ENCODE results near the gene SYT13.

SYT13 gene

GRCh38 chr11:45245218-45246045, 40.7 kb downstream of the SYT13 start:
- DNase-seq, result no peak

- no peak for DNase-seq
Observed at GRCh38 chr11:45243967-45244366, 42.2 kb downstream of the SYT13 start.

DNA sequence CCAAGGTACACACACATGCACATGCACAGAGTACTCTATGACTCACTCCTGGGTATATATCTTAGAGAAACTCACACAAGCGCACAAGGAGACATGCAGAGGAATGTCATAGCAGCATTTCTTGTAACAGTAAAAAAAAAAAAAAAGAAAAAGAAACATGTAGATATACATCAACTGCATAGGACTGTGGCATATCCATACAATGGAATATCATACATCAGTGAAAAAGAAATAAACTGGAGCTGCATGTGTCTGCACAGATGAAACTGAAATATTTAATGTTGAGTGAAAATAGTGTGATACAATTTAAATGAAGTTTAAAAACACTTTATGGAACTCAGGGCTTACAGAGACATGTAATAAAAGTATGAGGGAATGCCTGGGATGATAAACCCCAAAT, 46.4 kb downstream of the SYT13 start:
- DNase-seq, result no peak

- no peak for DNase-seq
Observed at GRCh38 chr11:45238724-45239123, 47.4 kb downstream of the SYT13 start.

DNA sequence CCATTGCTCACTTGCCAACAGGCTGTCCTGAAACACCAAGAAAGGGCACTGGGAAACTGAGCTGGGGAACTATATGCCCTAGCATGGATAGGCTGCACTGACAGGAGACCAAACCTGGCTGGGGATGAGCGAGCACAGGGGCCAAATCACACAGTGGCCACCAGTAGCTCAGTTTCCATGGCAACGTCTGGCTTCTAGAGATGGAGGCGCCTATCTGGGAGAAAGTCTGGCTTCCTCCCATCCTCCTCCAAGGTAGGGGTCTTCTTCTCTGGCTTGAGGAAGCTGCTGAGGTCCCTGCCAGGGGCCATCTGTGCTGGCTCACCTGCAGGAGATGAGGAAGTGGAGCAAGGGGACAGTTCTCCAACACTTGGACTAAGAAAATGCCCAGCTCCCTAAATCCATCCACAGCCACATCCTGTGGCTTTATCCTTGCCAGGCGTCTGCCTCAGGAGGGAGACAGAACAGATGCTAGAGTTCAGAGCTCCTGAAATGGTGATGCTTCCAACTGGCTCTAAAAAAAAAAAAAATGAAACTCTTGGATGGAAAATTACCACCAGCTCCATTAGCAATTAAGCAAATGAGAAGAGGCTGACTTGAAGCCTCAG, 48.3 kb downstream of the SYT13 start:
- no peak for DNase-seq

GRCh38 chr11:45234306-45235006, 51.7 kb downstream of the SYT13 start:
- no peak for DNase-seq

GRCh38 chr11:45233804-45234170, 52.4 kb downstream of the SYT13 start:
- no peak for DNase-seq

DNA sequence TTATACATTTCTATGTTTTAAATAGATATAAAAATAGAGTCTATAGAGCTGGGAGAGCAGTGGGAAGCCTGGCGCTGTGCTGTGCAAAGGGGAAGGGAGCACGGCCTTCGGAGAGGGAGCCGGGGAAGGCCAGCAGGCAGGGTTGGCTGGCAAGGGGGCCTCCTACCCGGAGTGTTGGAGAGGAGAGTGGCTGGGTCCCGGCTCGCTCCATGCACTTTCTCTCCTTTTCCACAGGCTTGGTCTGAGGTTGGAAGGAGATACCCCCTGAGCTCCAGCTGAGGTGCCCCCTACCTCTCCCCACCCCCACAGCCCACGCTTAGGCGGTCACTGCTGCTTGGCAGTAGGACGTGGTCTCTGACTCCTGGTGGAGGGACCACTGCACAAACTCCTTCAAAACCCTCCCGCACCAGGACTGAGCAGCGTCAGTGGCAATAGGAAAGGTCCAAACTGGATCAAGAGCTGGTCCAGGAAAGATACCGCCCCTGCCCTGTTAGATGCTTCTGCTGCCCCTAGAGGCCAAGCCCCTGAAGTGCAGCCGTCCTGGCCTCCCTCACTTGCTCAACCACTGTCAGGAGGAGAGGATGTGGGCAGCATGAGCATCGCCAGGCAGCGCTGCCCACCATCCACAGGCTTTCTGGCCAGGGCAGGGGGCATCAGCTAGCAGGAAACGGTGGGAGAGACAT, 52.9 kb downstream of the SYT13 start:
- peak; percentile 35 to 44 for DNase-seq

DNA sequence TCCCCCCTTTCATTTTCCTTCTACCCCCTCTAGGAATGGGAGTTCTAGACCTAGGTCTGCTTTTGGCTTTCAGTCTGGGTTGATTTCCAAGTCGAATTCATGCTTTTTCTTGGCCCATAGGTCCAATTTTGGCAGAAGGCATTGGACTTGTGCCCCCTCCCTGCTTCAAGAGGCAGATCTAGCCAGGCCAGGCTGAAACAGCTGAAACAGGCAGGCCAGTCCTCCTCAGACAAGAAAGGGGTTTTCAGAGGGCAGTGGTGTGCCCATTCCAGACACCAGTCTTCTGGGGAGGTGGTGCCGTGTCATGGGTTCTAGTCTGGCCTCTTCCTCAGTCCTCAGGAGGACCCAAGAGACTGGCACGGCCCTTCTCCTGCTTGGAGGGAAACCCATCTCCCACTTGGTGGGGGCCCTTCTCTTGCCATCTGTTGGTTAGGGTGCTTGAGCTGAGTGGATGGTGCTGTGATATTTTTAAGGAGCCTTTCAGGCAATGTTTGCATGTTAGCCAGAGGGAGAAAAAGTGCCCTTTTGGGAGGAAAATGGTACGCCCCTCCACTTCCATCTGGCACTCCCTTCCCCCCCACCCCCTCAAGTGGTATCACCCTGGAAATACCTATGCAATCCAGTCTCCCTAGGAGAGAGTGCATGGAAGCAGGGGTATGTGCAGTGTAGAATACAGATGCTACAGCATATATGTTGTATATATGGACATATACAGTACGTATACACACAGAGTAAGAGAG, 53.6 kb downstream of the SYT13 start:
- DNase-seq, result no peak

DNA sequence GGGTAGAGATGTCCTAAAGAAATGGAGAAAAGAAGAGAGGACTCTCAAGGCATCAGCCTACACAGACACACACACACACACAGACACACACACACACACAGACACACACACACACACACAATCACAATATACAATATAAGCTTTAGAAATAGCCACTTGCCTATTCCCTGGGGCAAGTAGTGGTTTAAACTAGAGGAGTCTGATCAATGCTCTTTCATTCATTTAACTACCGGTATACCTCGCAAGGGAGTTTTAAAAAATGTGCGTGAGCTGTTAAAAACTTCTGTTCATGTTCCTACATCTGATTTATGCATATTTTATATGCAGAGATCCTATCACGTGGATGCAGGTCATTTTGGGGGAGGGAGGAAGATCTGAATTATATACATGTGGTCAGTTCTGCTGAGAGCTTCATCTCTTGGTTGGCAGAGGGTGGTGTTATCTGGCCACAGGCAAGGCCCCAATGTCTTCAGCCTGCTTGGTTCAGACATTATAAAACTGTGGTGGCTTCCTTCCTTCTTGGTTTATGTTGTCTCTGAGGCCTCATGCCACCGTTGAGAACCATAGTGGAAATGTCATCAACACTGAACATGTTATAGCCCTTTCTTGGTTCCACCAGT, 56.6 kb downstream of the SYT13 start:
- DNase-seq, result no peak

- DNase-seq, result no peak
Observed at GRCh38 chr11:45227836-45228235, 58.3 kb downstream of the SYT13 start.

GRCh38 chr11:45226901-45227300, 59.2 kb downstream of the SYT13 start:
- no peak for DNase-seq

GRCh38 chr11:45225961-45226871, 59.9 kb downstream of the SYT13 start:
- DNase-seq, result no peak

DNA sequence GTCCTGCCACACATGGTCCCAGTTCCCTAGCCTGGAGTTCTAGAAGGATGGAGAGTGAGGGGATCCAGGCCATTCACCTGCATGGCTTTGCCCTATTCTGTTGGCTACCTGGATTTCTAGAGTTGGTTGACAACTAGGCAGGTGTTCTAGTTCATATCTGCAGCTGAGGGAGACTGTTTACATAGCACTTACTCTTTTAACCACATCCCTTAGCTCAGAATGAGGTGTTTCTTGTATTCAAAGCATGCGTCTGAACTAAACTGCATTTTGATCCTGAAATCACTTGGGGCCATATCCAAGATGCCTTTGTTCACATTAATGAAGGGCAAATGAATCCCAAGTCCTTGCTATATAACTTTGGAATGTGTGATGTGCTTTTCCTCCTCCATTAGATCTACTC, 60.9 kb downstream of the SYT13 start:
- DNase-seq, result no peak

- no peak for DNase-seq
Observed at GRCh38 chr11:45224766-45225165, 61.4 kb downstream of the SYT13 start.

GRCh38 chr11:45223496-45223895, 62.6 kb downstream of the SYT13 start:
- DNase-seq, result no peak

DNA sequence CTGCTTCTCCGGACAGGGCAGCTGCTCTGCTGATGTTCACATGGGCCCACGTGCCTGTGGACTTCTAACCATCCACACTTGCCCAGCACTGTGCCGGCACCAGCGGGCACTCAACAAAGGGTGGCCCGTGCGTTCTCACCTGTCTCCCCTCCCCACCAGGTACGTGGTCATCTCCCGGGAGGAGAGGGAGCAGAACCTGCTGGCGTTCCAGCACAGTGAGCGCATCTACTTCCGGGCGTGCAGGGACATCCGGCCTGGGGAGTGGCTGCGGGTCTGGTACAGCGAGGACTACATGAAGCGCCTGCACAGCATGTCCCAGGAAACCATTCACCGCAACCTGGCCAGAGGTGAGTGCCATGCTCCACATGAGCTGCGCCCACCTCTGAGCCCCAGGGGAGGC, 66.7 kb downstream of the SYT13 start:
- DNase-seq, result no peak

DNA sequence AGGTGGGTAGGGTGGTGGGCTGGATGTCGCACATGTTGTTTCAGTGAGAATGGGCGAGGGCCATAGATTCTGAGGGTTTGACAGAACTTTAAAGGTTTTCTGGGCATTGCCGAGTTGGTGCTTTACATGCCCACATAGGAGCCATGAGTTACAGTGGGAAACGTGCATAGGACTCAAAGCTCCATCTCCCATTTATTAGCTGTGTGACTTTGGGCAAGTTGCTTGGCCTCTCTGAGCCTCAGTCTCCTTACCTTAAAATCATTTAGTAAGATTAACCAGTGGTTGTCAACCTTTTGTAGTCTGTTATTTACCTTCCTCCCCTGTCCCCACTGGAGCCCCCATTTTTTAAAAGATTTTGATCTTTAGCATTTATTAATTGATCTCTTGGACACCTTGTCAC, 67.4 kb downstream of the SYT13 start:
- DNase-seq, result no peak

DNA sequence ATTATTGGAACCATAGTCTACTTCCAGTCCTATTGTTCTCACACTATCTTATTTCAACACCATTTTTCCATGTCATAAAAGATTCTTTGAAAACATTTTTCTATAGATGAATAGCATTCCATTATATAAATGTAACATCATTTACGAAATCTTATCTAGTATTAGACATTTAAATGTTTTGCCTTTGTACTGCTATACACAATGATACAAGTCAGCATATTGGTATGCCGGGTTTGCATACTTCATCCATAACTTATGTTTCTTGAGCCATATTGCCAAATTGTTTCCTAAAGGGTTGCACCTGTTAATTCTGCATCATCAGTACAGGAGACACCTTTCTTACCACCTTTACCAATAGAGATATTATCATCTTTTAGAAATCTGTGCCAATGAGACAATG, 68.2 kb downstream of the SYT13 start:
- DNase-seq, result no peak

- no peak for DNase-seq
Observed at GRCh38 chr11:45216901-45217300, 69.2 kb downstream of the SYT13 start.

DNA sequence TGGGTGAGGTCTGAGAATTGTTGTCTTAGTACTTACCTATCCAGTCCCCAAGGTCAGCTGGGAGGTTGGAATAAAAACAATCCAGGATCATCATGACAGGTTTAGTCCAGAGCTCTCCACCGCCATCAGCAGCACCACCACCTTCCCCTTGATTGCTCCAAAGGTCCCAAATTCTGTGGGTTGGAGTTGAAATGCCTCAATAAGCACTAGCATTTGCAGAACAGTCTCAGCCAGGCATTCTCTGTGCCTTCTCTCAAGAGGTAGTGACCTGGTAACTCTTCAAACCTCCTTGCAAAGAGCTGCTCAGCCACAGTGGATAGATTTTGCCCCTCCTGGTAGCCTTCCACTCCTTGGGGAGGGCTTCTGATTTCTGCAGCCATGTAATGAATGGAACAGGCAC, 70.1 kb downstream of the SYT13 start:
- DNase-seq, result no peak

Data from AML-193 (cell line).